IPS-15b (cell line): ENCODE measurements around the gene PCDH15.

Source experiments
- H3K27me3 ChIP-seq: one replicate; pipeline ENCODE4 v1.6.1; 2013; ENCODE audit warnings: low read length; ENCODE audit not compliant: control insufficient read depth, insufficient read depth
- H3K36me3 ChIP-seq: one replicate; pipeline ENCODE4 v1.6.1; 2013; ENCODE audit warnings: low read length; ENCODE audit not compliant: control insufficient read depth, insufficient read depth
- H3K4me1 ChIP-seq: one replicate; pipeline ENCODE4 v1.6.1; 2013; ENCODE audit warnings: mild to moderate bottlenecking, low read length; ENCODE audit not compliant: control insufficient read depth, insufficient read depth
- H3K4me3 ChIP-seq: one replicate; pipeline ENCODE4 v1.5.1; 2013; ENCODE audit warnings: low read depth, low read length
- H3K9ac ChIP-seq: one replicate; pipeline ENCODE4 v1.6.1; 2013; ENCODE audit warnings: low read depth, mild to moderate bottlenecking, low read length
- H3K9me3 ChIP-seq: one replicate; pipeline ENCODE4 v1.6.1; 2013; ENCODE audit warnings: mild to moderate bottlenecking, low read length; ENCODE audit not compliant: control insufficient read depth, insufficient read depth

Gene PCDH15

GRCh38 chr10:54776622-54777021, 24.4 kb downstream of the PCDH15 start:
- H3K9me3 ChIP-seq: no peaks in the 10 kb centered on the region
- H3K27me3 ChIP-seq: no peaks in the 10 kb centered on the region
- H3K4me1 ChIP-seq: no peaks in the 10 kb centered on the region
- H3K36me3 ChIP-seq: no peaks in the 10 kb centered on the region
- H3K4me3 ChIP-seq: no peak overlapping the region
- H3K9ac ChIP-seq: no peak overlapping the region

- no peak overlapping the region for H3K9ac ChIP-seq
- H3K27me3 ChIP-seq: no peaks in the 10 kb centered on the region
- no peaks in the 10 kb centered on the region for H3K9me3 ChIP-seq
- no peaks in the 10 kb centered on the region for H3K4me1 ChIP-seq
- H3K36me3 ChIP-seq: no peaks in the 10 kb centered on the region
- no peak overlapping the region for H3K4me3 ChIP-seq
Measured at GRCh38 chr10:54772468-54773122, 28.4 kb downstream of the PCDH15 start.

GRCh38 chr10:54769051-54769450, 32.0 kb downstream of the PCDH15 start:
- no peaks in the 10 kb centered on the region for H3K36me3 ChIP-seq

GRCh38 chr10:54758791-54759190, 42.2 kb downstream of the PCDH15 start:
- Histone ChIP-seq H3K9ac (no peak overlapping the region), H3K4me3 (no peak overlapping the region), H3K36me3 (no peaks in the 10 kb centered on the region), H3K4me1 (no peaks in the 10 kb centered on the region), H3K9me3 (no peaks in the 10 kb centered on the region), H3K27me3 (no peaks in the 10 kb centered on the region)

More at GRCh38 chr10:54769051-54769450, 32.0 kb downstream of the PCDH15 start:
- Histone ChIP-seq H3K9me3 (no peaks in the 10 kb centered on the region), H3K4me1 (no peaks in the 10 kb centered on the region), H3K9ac (no peak overlapping the region), H3K27me3 (no peaks in the 10 kb centered on the region), H3K4me3 (no peak overlapping the region)

GRCh38 chr10:54749623-54750022, 51.4 kb downstream of the PCDH15 start:
- Histone ChIP-seq H3K27me3 (no peaks in the 10 kb centered on the region), H3K9ac (no peak overlapping the region), H3K36me3 (no peaks in the 10 kb centered on the region), H3K9me3 (no peaks in the 10 kb centered on the region), H3K4me1 (no peaks in the 10 kb centered on the region), H3K4me3 (no peak overlapping the region)

GRCh38 chr10:54745436-54745835, 55.6 kb downstream of the PCDH15 start:
- H3K4me3 ChIP-seq: no peak overlapping the region
- no peaks in the 10 kb centered on the region for H3K9me3 ChIP-seq
- no peaks in the 10 kb centered on the region for H3K27me3 ChIP-seq
- H3K4me1 ChIP-seq: no peaks in the 10 kb centered on the region
- H3K36me3 ChIP-seq: no peaks in the 10 kb centered on the region
- H3K9ac ChIP-seq: no peak overlapping the region

GRCh38 chr10:54742416-54742815, 58.6 kb downstream of the PCDH15 start:
- Histone ChIP-seq H3K4me1 (peaks cover 3% of the 10 kb centered on the region), H3K36me3 (no peaks in the 10 kb centered on the region), H3K27me3 (no peaks in the 10 kb centered on the region), H3K4me3 (no peak overlapping the region), H3K9me3 (no peaks in the 10 kb centered on the region), H3K9ac (no peak overlapping the region)

GRCh38 chr10:54728511-54728910, 72.5 kb downstream of the PCDH15 start:
- Histone ChIP-seq H3K27me3 (no peaks in the 10 kb centered on the region), H3K9me3 (no peaks in the 10 kb centered on the region), H3K36me3 (no peaks in the 10 kb centered on the region), H3K4me1 (no peaks in the 10 kb centered on the region), H3K9ac (no peak overlapping the region), H3K4me3 (no peak overlapping the region)

- no peaks in the 10 kb centered on the region for H3K4me1 ChIP-seq
- no peaks in the 10 kb centered on the region for H3K36me3 ChIP-seq
- no peak overlapping the region for H3K9ac ChIP-seq
- no peaks in the 10 kb centered on the region for H3K27me3 ChIP-seq
- no peaks in the 10 kb centered on the region for H3K9me3 ChIP-seq
- H3K4me3 ChIP-seq: no peak overlapping the region
Measured at GRCh38 chr10:54722075-54722474, 79.0 kb downstream of the PCDH15 start.

- no peaks in the 10 kb centered on the region for H3K9me3 ChIP-seq
- no peaks in the 10 kb centered on the region for H3K27me3 ChIP-seq
- H3K4me1 ChIP-seq: no peaks in the 10 kb centered on the region
- no peaks in the 10 kb centered on the region for H3K36me3 ChIP-seq
- H3K4me3 ChIP-seq: no peak overlapping the region
- no peak overlapping the region for H3K9ac ChIP-seq
Measured at GRCh38 chr10:54710918-54711317, 90.1 kb downstream of the PCDH15 start.

GRCh38 chr10:54708591-54708990, 92.4 kb downstream of the PCDH15 start:
- no peak overlapping the region for H3K4me3 ChIP-seq
- no peaks in the 10 kb centered on the region for H3K4me1 ChIP-seq
- no peaks in the 10 kb centered on the region for H3K27me3 ChIP-seq
- H3K9ac ChIP-seq: no peak overlapping the region
- no peaks in the 10 kb centered on the region for H3K9me3 ChIP-seq
- H3K36me3 ChIP-seq: no peaks in the 10 kb centered on the region

- Histone ChIP-seq H3K4me3 (no peak overlapping the region), H3K27me3 (no peaks in the 10 kb centered on the region), H3K9me3 (no peaks in the 10 kb centered on the region), H3K4me1 (no peaks in the 10 kb centered on the region), H3K36me3 (no peaks in the 10 kb centered on the region), H3K9ac (no peak overlapping the region)
Measured at GRCh38 chr10:54708021-54708420, 93.0 kb downstream of the PCDH15 start.
